ENCODE data around the gene GTF2F1.

DNA sequence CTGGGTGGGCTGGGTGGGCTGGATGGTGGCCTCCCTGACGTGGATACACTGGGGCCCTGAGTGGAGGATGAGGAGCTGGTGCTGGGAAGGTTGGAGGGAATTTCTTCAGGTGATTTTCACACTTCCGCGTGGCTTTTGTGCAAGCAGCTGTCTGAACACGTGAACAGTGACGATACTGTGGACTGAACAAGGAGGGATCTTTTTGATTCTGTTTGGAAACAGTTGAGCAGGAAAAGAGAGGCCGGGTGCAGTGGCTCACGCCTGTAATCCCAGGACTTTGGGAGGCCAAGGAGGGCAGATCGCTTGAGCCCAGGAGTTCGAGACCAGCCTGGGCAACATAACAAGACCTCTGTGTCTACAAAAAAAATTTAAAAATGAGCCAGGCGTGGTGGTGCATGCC lies 9.1 kb upstream of the GTF2F1 start:
- TF ChIP-seq POLR2A (IDR thresholded peaks at IDR 0.05): no peak
- TF ChIP-seq, protein P1, sequence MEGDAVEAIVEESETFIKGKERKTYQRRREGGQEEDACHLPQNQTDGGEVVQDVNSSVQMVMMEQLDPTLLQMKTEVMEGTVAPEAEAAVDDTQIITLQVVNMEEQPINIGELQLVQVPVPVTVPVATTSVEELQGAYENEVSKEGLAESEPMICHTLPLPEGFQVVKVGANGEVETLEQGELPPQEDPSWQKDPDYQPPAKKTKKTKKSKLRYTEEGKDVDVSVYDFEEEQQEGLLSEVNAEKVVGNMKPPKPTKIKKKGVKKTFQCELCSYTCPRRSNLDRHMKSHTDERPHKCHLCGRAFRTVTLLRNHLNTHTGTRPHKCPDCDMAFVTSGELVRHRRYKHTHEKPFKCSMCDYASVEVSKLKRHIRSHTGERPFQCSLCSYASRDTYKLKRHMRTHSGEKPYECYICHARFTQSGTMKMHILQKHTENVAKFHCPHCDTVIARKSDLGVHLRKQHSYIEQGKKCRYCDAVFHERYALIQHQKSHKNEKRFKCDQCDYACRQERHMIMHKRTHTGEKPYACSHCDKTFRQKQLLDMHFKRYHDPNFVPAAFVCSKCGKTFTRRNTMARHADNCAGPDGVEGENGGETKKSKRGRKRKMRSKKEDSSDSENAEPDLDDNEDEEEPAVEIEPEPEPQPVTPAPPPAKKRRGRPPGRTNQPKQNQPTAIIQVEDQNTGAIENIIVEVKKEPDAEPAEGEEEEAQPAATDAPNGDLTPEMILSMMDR (IDR thresholded peaks at IDR 0.05): no peak

Data from suprapubic skin (tissue), 3 donors.